Aortic smooth muscle cell (primary cell): ENCODE measurements around the gene PTRH2. TPM values are rescaled to one million over a fixed set of nuclear protein-coding genes. Genes with fewer than 3 reads are reported as not detected.

ENCODE experiments used
- total RNA-seq: library from RNA; depleted of rRNA; stranded (reverse); fragments of >200 nt; gene quantifications from 2 replicates; pipeline ENCODE4 v1.2.3, GENCODE V29; 2014

Gene PTRH2
- total RNA-seq, result 16.3 and 30.8 TPM in 2 replicates

DNA sequence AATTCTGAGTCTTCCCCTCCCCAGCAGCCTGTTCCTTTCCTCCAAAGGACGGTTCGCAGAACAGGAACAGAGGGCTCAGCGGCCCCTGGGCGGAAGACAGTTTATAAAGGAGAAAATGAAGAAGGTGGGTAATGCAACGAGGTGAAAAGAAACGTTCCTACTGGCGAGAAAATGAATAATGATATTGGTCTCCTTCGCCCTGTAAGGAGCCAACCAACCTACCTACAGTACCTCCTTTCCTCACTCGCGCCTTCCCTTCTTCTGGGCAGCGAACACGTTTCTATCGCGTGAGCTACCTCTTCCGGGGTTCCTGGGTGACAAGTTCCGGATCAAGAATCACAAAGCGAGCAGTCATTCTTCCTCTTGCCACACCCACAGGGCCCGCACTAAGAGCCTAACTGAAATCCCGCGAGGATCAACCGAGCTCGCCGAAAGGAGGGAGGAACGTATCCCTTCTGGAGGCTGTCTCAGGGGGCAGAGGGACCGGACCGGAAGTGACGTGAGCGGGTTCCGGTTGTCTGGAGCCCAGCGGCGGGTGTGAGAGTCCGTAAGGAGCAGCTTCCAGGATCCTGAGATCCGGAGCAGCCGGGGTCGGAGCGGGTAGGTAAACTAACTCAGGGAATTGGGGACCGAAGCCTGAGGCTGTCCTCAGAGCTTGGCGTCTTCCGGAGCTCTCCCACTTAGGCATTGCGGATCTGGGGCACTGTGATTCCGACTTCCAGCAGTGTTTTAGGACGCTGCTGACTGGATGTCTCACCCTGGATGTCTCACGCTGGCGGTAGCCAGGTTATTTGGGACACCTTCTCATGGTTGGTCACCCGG, at the start of gene PTRH2, which contains the start of gene VMP1:
TSS of gene PTRH2 (minus strand) at position 282 of the 822 bp plus-strand sequence. CDS start 9,452 bp downstream, outside the sequence.
TSS of gene VMP1 (plus strand) at position 506 of the 822 bp plus-strand sequence. CDS start 23,793 bp downstream, outside the sequence.

Other genes starting within 250 kb of the PTRH2 start
- gene DHX40, start 141.8 kb downstream of the PTRH2 start, total RNA-seq, result 55.1 and 62.3 TPM in 2 replicates
- 448 and 503 TPM in 2 replicates for gene CLTC, start 87.5 kb downstream of the PTRH2 start, total RNA-seq
- 172 and 244 TPM in 2 replicates for gene VMP1, start 224 bp upstream of the PTRH2 start, total RNA-seq
- 2.9 and 4.0 TPM in 2 replicates for gene TUBD1, start 185.5 kb upstream of the PTRH2 start, total RNA-seq
- 23.8 and 31.8 TPM in 2 replicates for gene RPS6KB1, start 185.7 kb upstream of the PTRH2 start, total RNA-seq